Panc1 (cell line): ENCODE data around the gene CD99.

Source experiments
- CTCF ChIP-seq: fragments of 450-650 bp; IDR thresholded peaks from 2 replicates; pipeline ENCODE4 v1.5.1; 2017; ENCODE audit warnings: mild to moderate bottlenecking
- POLR2AphosphoS5 ChIP-seq: IDR thresholded peaks from 2 replicates; pipeline ENCODE4 v1.6.1; 2012; ENCODE audit warnings: mild to moderate bottlenecking, low read depth, low read length, moderate library complexity
- SIN3A ChIP-seq: IDR thresholded peaks from 2 replicates; pipeline ENCODE4 v1.6.1; 2012; ENCODE audit warnings: low read depth, mild to moderate bottlenecking, low read length, moderate library complexity, borderline replicate concordance; ENCODE audit not compliant: insufficient read depth

- TF ChIP-seq CTCF (no peak), SIN3A (no peak), POLR2AphosphoS5 (no peak)
Observed at GRCh38 chrX:2748815-2749188, 57.7 kb downstream of the CD99 start.
